HepG2 (cell line): ENCODE data around the gene ELAVL4. TPM values are rescaled to one million over a fixed set of nuclear protein-coding genes. Genes with fewer than 3 reads are reported as not detected.

ENCODE experiments used
- ATAC-seq: fragments of 200-7000 bp; cut with Tn5 transposase; 3 replicates; pipeline ENCODE4 v1.9.1; 2020; ENCODE audit warnings: mild to moderate bottlenecking, moderate library complexity
- BruUV-seq: library from RNA; stranded (reverse); fragments of 400-500 nt; replicated peaks from 2 replicates; lab custom pipeline; 2021; lab: Mats Ljungman, UMichigan
- CTCF ChIA-PET: fragments of 300-600 bp; formaldehyde crosslinking; extraction: SDS; loops from one replicate; lab custom pipeline; 2021; ENCODE audit warnings: low total read pairs, inconsistent platforms, low intra/inter-chr PET ratio; lab: Yijun Ruan, JAX
- POLR2A ChIA-PET: fragments of 350-600 bp; sonication (Branson Sonifier 250); formaldehyde crosslinking; loops from one replicate; lab custom pipeline; 2020; ENCODE audit warnings: antibody characterized with exemption, inconsistent platforms; lab: Yijun Ruan, JAX
- DNase-seq: peaks from one replicate; pipeline ENCODE4 v3.0.0-alpha.2; 2015; ENCODE audit warnings: low spot score
- FAIRE-seq: peaks from 3 replicates; lab custom pipeline; 2011; peaks lifted over from hg19 to GRCh38; lab: Jason Lieb, UNC
- H2AFZ ChIP-seq: one replicate; pipeline ENCODE4 v1.6.1; 2011; ENCODE audit warnings: low read length, inconsistent platforms
- H3K27ac ChIP-seq: fragments of 300-600 bp; 3 replicates; pipeline ENCODE4 v1.8.0; 2011; ENCODE audit warnings: mixed run types, mild to moderate bottlenecking, mixed read lengths, low read length, inconsistent platforms; ENCODE audit not compliant: insufficient read depth; ENCODE audit errors: extremely low read length
- H3K27me3 ChIP-seq, 2 experiments: fragments of 200-600 bp in 1 of 2; 2 replicates in 1 of 2; 3 replicates in 1 of 2; pipeline versions ENCODE4 v1.6.0 to v1.8.0; 2011; ENCODE audit warnings: low read length in 2 of 2, mild to moderate bottlenecking in 2 of 2, moderate library complexity in 2 of 2, inconsistent platforms in 1 of 2; ENCODE audit not compliant: insufficient read depth in 2 of 2, control insufficient read depth in 1 of 2
- H3K36me3 ChIP-seq, 2 experiments: fragments of 200-600 bp in 1 of 2; replicated peaks in 1 of 2; 2 replicates in 1 of 2; 3 replicates in 1 of 2; pipeline versions ENCODE4 v1.5.1 to v1.8.0; 2011; ENCODE audit warnings: low read length in 2 of 2, inconsistent platforms in 1 of 2; ENCODE audit not compliant: insufficient read depth in 2 of 2, control insufficient read depth in 1 of 2
- H3K4me1 ChIP-seq: 2 replicates; pipeline ENCODE4 v1.5.1; 2012; ENCODE audit warnings: low read length, inconsistent platforms; ENCODE audit not compliant: insufficient read depth
- H3K4me2 ChIP-seq: 2 replicates; pipeline ENCODE4 v1.6.0; 2011; ENCODE audit warnings: low read depth, low read length, inconsistent platforms
- H3K4me3 ChIP-seq, 3 experiments: fragments of 200-600 bp in 1 of 3; sonication (generic), shearing (Covaris generic) in 1 of 3; replicated peaks in 1 of 3; 2 replicates each; pipeline ENCODE4 v1.5.1; 2011 to 2016; ENCODE audit warnings: low read length in 3 of 3, inconsistent platforms in 2 of 3, low read depth in 2 of 3, mild to moderate bottlenecking in 2 of 3, control low read depth in 1 of 3, mixed read lengths in 1 of 3; ENCODE audit not compliant: insufficient read depth in 1 of 3
- H3K79me2 ChIP-seq: one replicate; pipeline ENCODE4 v1.6.1; 2011; ENCODE audit warnings: low read length, inconsistent platforms; ENCODE audit not compliant: insufficient read depth
- H3K9ac ChIP-seq: 2 replicates; pipeline ENCODE4 v1.6.0; 2011; ENCODE audit warnings: mild to moderate bottlenecking, low read depth, low read length, inconsistent platforms; ENCODE audit not compliant: insufficient read depth
- H3K9me3 ChIP-seq: 2 replicates; pipeline ENCODE4 v1.5.1; 2012; ENCODE audit warnings: mild to moderate bottlenecking, low read length
- H4K20me1 ChIP-seq: 2 replicates; pipeline ENCODE4 v1.6.0; 2011; ENCODE audit warnings: inconsistent platforms, mild to moderate bottlenecking, low read length, moderate library complexity; ENCODE audit not compliant: insufficient read depth
- AKAP8 ChIP-seq: sonication (generic); formaldehyde crosslinking; IDR thresholded peaks from 2 replicates; pipeline ENCODE4 v1.5.1; 2020; ENCODE audit warnings: mild to moderate bottlenecking, missing genetic modification reagents
- ATRX ChIP-seq: sonication (generic); formaldehyde crosslinking; IDR thresholded peaks from 2 replicates; pipeline ENCODE4 v1.4.0; 2020; ENCODE audit warnings: missing genetic modification reagents, borderline replicate concordance
- CERS6 ChIP-seq: sonication (generic); formaldehyde crosslinking; IDR thresholded peaks from 2 replicates; pipeline ENCODE4 v1.5.0; 2020; ENCODE audit warnings: missing genetic modification reagents
- DMTF1 ChIP-seq: sonication (generic); formaldehyde crosslinking; IDR thresholded peaks from 2 replicates; pipeline ENCODE4 v1.4.0; 2020; ENCODE audit warnings: mild to moderate bottlenecking, missing genetic modification reagents
- HNRNPLL ChIP-seq: fragments of 200-400 bp; formaldehyde crosslinking; IDR thresholded peaks from 2 replicates; pipeline ENCODE4 v1.6.1; 2017; ENCODE audit warnings: mild to moderate bottlenecking, low read depth, low read length; ENCODE audit not compliant: poor library complexity, severe bottlenecking
- JUNB ChIP-seq: sonication (generic); formaldehyde crosslinking; IDR thresholded peaks from 2 replicates; pipeline ENCODE4 v1.8.0; 2022; ENCODE audit warnings: missing genetic modification reagents, mild to moderate bottlenecking, borderline replicate concordance
- SIN3A ChIP-seq: IDR thresholded peaks from 2 replicates; pipeline ENCODE4 v1.6.1; 2011; ENCODE audit warnings: low read depth, mild to moderate bottlenecking, control low read depth, low read length, borderline replicate concordance
- SUZ12 ChIP-seq: fragments of 150-350 bp; IDR thresholded peaks from 2 replicates; pipeline ENCODE4 v1.6.1; 2014; ENCODE audit warnings: low read depth, low read length
- TEF ChIP-seq: sonication (generic); formaldehyde crosslinking; IDR thresholded peaks from 2 replicates; pipeline ENCODE4 v1.5.0; 2020; ENCODE audit warnings: missing genetic modification reagents
- TFAP4 ChIP-seq: sonication (generic); IDR thresholded peaks from 2 replicates; pipeline ENCODE4 v1.6.1; 2016; ENCODE audit warnings: low read depth, borderline replicate concordance
- ZBTB39 ChIP-seq: sonication (generic); formaldehyde crosslinking; IDR thresholded peaks from 2 replicates; pipeline ENCODE4 v1.5.0; 2020; ENCODE audit warnings: missing genetic modification reagents
- ZNF232 ChIP-seq: sonication (generic); formaldehyde crosslinking; IDR thresholded peaks from 2 replicates; pipeline ENCODE4 v1.4.0; 2020; ENCODE audit warnings: missing genetic modification reagents, borderline replicate concordance
- WGBS: methylation state at CpG from one replicate; pipeline ENCODE4 v1.1.6; 2017; ENCODE audit warnings: low lambda C conversion rate; 5-methylcytosine and 5-hydroxymethylcytosine counted together
- in situ Hi-C: cut with HindIII; loops from 2 replicates; pipeline ENCODE4 v1.10.0; 2017; ENCODE audit warnings: low pct_unique_long_range_greater_than_20kb; ENCODE audit not compliant: extremely low pct_ligation_motif_present
- intact Hi-C: fragments of 100-400 bp; cut with micrococcal nuclease; formaldehyde crosslinking; loops from one replicate; pipeline ENCODE4 v1.10.0; 2022; ENCODE audit not compliant: unreplicated experiment
- polyA plus RNA-seq, 8 experiments: library from polyadenylated mRNA; depleted of rRNA in 3 of 8; stranded (reverse) in 7 of 8; unstranded in 1 of 8; fragments of >200 nt; fragmentation: Illumina TruSeq in 4 of 8; extraction: Trizol in 4 of 8; gene quantifications; 2 replicates each; pipeline versions ENCODE4 v1.2.1 to v1.2.3, GENCODE V29; 2011 to 2016; ENCODE audit warnings: low read depth in 4 of 8, missing spikeins in 1 of 8, mixed read lengths in 1 of 8; ENCODE audit not compliant: insufficient read depth in 1 of 8
- total RNA-seq, 5 experiments: library from RNA; depleted of rRNA; stranded (reverse); fragments of >200 nt; fragmentation: Illumina TruSeq; extraction: Trizol; gene quantifications; 2 replicates each; pipeline ENCODE4 v1.2.3, GENCODE V29; 2016; ENCODE audit warnings: low read depth in 1 of 5

The ELAVL4 gene
- total and polyA plus RNA-seq, 2 of the 13 experiments (the other 11 are each of a cell fraction or from before 2014, with no cell fraction given), result not detected

- Histone ChIP-seq H3K9me3 (no peaks in the 10 kb centered on the region), H3K4me1 (no peaks in the 10 kb centered on the region), H3K27ac (no peak overlapping the region), H2AFZ (no peak overlapping the region), H3K4me2 (no peak overlapping the region), H3K4me3 (no peak overlapping the region), H3K79me2 (no peaks in the 10 kb centered on the region), H3K36me3 (no peaks in the 10 kb centered on the region), H4K20me1 (no peaks in the 10 kb centered on the region), H3K27me3 (no peaks in the 10 kb centered on the region; a peak in 1 of 5 replicates), H3K9ac (no peak overlapping the region)
- intact Hi-C loops (no loop called here), in situ Hi-C loops (no loop called here)
- no peak for TF ChIP-seq SIN3A
- TF ChIP-seq CERS6, result no peak
- TF ChIP-seq ZBTB39 (CRISPR knock-in tag), result no peak
- no peak for TF ChIP-seq DMTF1 (CRISPR knock-in tag)
- no peak for TF ChIP-seq TEF
- TF ChIP-seq ATRX (CRISPR knock-in tag), result no peak
- no peak for TF ChIP-seq AKAP8 (CRISPR knock-in tag)
- TF ChIP-seq HNRNPLL, result no peak
- no peak for TF ChIP-seq ZNF232 (CRISPR knock-in tag)
- no peak for TF ChIP-seq TFAP4
- TF ChIP-seq SUZ12, result no peak
- TF ChIP-seq JUNB (CRISPR knock-in tag), result no peak
- FAIRE-seq, result no peak
- ChIA-PET POLR2A (no interaction called here), CTCF (no interaction called here)
- BruUV-seq, result no TSS peak
- WGBS, result 25% methylated on average over 12 of the region's 12 CpGs
- ATAC-seq, result no peak
- DNase-seq, result no peak
Measured at GRCh38 chr1:50183378-50184133, 74.8 kb downstream of the ELAVL4 start.
